ENCODE measurements around the gene CFAP47.

Gene CFAP47

GRCh38 chrX:36116222-36116621, 196.7 kb downstream of the CFAP47 start:
- Histone ChIP-seq H3K9me3 (ENCODE audit: insufficient read depth, low read depth, low read length) (no peaks in the 10 kb centered on the region), H3K36me3 (ENCODE audit: insufficient read depth, low read length) (no peaks in the 10 kb centered on the region), H3K79me2 (ENCODE audit: insufficient read depth, low read length) (no peaks in the 10 kb centered on the region), H3K9me2 (replicated peaks; ENCODE audit: low read depth, low read length) (no peaks in the 10 kb centered on the region), H3K27me3 (ENCODE audit: insufficient read depth, low read length, poor library complexity, severe bottlenecking) (no peaks in the 10 kb centered on the region), H3K4me3 (ENCODE audit: low read length, poor library complexity, severe bottlenecking) (no peak overlapping the region), H4K20me1 (ENCODE audit: insufficient read depth, low read length, poor library complexity, severe bottlenecking) (no peaks in the 10 kb centered on the region), H2AFZ (ENCODE audit: low read length) (no peak overlapping the region), H3K9ac (ENCODE audit: low read depth, low read length, poor library complexity, severe bottlenecking) (no peak overlapping the region), H3K4me2 (ENCODE audit: low read depth, low read length, poor library complexity, severe bottlenecking) (no peak overlapping the region), H3F3A (ENCODE audit: low read depth) (no peaks in the 10 kb centered on the region), H3K4me1 (ENCODE audit: insufficient read depth, low read length, poor library complexity, severe bottlenecking) (no peaks in the 10 kb centered on the region)
- TF ChIP-seq, protein P1, sequence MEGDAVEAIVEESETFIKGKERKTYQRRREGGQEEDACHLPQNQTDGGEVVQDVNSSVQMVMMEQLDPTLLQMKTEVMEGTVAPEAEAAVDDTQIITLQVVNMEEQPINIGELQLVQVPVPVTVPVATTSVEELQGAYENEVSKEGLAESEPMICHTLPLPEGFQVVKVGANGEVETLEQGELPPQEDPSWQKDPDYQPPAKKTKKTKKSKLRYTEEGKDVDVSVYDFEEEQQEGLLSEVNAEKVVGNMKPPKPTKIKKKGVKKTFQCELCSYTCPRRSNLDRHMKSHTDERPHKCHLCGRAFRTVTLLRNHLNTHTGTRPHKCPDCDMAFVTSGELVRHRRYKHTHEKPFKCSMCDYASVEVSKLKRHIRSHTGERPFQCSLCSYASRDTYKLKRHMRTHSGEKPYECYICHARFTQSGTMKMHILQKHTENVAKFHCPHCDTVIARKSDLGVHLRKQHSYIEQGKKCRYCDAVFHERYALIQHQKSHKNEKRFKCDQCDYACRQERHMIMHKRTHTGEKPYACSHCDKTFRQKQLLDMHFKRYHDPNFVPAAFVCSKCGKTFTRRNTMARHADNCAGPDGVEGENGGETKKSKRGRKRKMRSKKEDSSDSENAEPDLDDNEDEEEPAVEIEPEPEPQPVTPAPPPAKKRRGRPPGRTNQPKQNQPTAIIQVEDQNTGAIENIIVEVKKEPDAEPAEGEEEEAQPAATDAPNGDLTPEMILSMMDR (conservative IDR thresholded peaks at IDR 0.05; ENCODE audit: low read length) = no peak
- no peak for TF ChIP-seq EZH2phosphoT487 (IDR thresholded peaks at IDR 0.05; ENCODE audit: borderline replicate concordance)

GRCh38 chrX:36159254-36159653, 239.7 kb downstream of the CFAP47 start:
- H3K4me3 ChIP-seq (ENCODE audit: low read length, poor library complexity, severe bottlenecking) = no peak overlapping the region
- TF ChIP-seq, protein P1 (conservative IDR thresholded peaks at IDR 0.05; ENCODE audit: low read length) = no peak
- no peak for TF ChIP-seq EZH2phosphoT487 (IDR thresholded peaks at IDR 0.05; ENCODE audit: borderline replicate concordance)
- H3K9ac ChIP-seq (ENCODE audit: low read depth, low read length, poor library complexity, severe bottlenecking) = no peak overlapping the region
- no peaks in the 10 kb centered on the region for H3K27me3 ChIP-seq (ENCODE audit: insufficient read depth, low read length, poor library complexity, severe bottlenecking)
- H3K79me2 ChIP-seq (ENCODE audit: insufficient read depth, low read length) = no peaks in the 10 kb centered on the region
- H3K9me2 ChIP-seq (replicated peaks; ENCODE audit: low read depth, low read length) = no peaks in the 10 kb centered on the region
- H2AFZ ChIP-seq (ENCODE audit: low read length) = no peak overlapping the region
- H4K20me1 ChIP-seq (ENCODE audit: insufficient read depth, low read length, poor library complexity, severe bottlenecking) = no peaks in the 10 kb centered on the region
- H3K4me2 ChIP-seq (ENCODE audit: low read depth, low read length, poor library complexity, severe bottlenecking) = no peak overlapping the region
- no peaks in the 10 kb centered on the region for H3K4me1 ChIP-seq (ENCODE audit: insufficient read depth, low read length, poor library complexity, severe bottlenecking)
- H3F3A ChIP-seq (ENCODE audit: low read depth) = no peaks in the 10 kb centered on the region
- H3K36me3 ChIP-seq (ENCODE audit: insufficient read depth, low read length) = no peaks in the 10 kb centered on the region
- H3K9me3 ChIP-seq (ENCODE audit: insufficient read depth, low read depth, low read length) = no peaks in the 10 kb centered on the region

- TF ChIP-seq, protein P1 (conservative IDR thresholded peaks at IDR 0.05; ENCODE audit: low read length) = no peak
- TF ChIP-seq EZH2phosphoT487 (IDR thresholded peaks at IDR 0.05; ENCODE audit: borderline replicate concordance) = no peak
- Histone ChIP-seq H3F3A (ENCODE audit: low read depth) (no peaks in the 10 kb centered on the region), H3K4me2 (ENCODE audit: low read depth, low read length, poor library complexity, severe bottlenecking) (no peak overlapping the region), H2AFZ (ENCODE audit: low read length) (no peak overlapping the region), H3K9ac (ENCODE audit: low read depth, low read length, poor library complexity, severe bottlenecking) (no peak overlapping the region), H3K79me2 (ENCODE audit: insufficient read depth, low read length) (no peaks in the 10 kb centered on the region), H3K9me3 (ENCODE audit: insufficient read depth, low read depth, low read length) (no peaks in the 10 kb centered on the region), H3K9me2 (replicated peaks; ENCODE audit: low read depth, low read length) (no peaks in the 10 kb centered on the region), H4K20me1 (ENCODE audit: insufficient read depth, low read length, poor library complexity, severe bottlenecking) (no peaks in the 10 kb centered on the region), H3K4me3 (ENCODE audit: low read length, poor library complexity, severe bottlenecking) (no peak overlapping the region), H3K36me3 (ENCODE audit: insufficient read depth, low read length) (no peaks in the 10 kb centered on the region), H3K4me1 (ENCODE audit: insufficient read depth, low read length, poor library complexity, severe bottlenecking) (no peaks in the 10 kb centered on the region), H3K27me3 (ENCODE audit: insufficient read depth, low read length, poor library complexity, severe bottlenecking) (no peaks in the 10 kb centered on the region)
Measured at GRCh38 chrX:36160081-36160480, 240.5 kb downstream of the CFAP47 start.

Data from Loucy (cell line).